ENCODE results near the gene CNTNAP2.

The CNTNAP2 gene

GRCh38 chr7:148037044-148037443 lies 1920.4 kb downstream of the CNTNAP2 start:
- Histone ChIP-seq H3K4me1 (ENCODE audit: control insufficient read depth, insufficient read depth, low read length) (no peaks in the 10 kb centered on the region), H3K4me3 (ENCODE audit: low read depth, low read length) (no peak overlapping the region), H3K27ac (ENCODE audit: extremely low read depth, low read depth, low read length) (no peak overlapping the region), H3K36me3 (ENCODE audit: control insufficient read depth in 2 of 2, insufficient read depth in 1 of 2, low read length in 2 of 2) (no peaks in the 10 kb centered on the region), H3K9me3 (ENCODE audit: control insufficient read depth, insufficient read depth, low read depth, low read length) (no peaks in the 10 kb centered on the region)
- TF ChIP-seq ZNF501 (tag by site-specific recombination; IDR thresholded peaks at IDR 0.05) (no peak), ZNF354C (tag by site-specific recombination; IDR thresholded peaks at IDR 0.05; ENCODE audit: borderline replicate concordance, low read depth) (no peak), ZNF18 (tag by site-specific recombination; IDR thresholded peaks at IDR 0.05) (no peak), ZNF423 (tag by site-specific recombination; IDR thresholded peaks at IDR 0.05) (no peak), ZNF518A (tag by site-specific recombination; conservative IDR thresholded peaks at IDR 0.05; ENCODE audit: low read depth) (no peak), ZNF629 (tag by site-specific recombination; IDR thresholded peaks at IDR 0.05) (no peak), OVOL3 (tag by site-specific recombination; IDR thresholded peaks at IDR 0.05) (no peak), HOXA7 (CRISPR knock-in tag; IDR thresholded peaks at IDR 0.05; ENCODE audit: borderline replicate concordance) (no peak), ZBTB26 (tag by site-specific recombination; optimal IDR thresholded peaks at IDR 0.05) (no peak), ZNF561 (tag by site-specific recombination; IDR thresholded peaks at IDR 0.05; ENCODE audit: borderline replicate concordance) (no peak), AEBP2 (tag by site-specific recombination; IDR thresholded peaks at IDR 0.05; ENCODE audit: borderline replicate concordance) (no peak), ATF2 (tag by site-specific recombination; IDR thresholded peaks at IDR 0.05; ENCODE audit: low read depth) (no peak), ZNF184 (tag by site-specific recombination; IDR thresholded peaks at IDR 0.05) (no peak)
- POLR2A ChIA-PET, result no interaction called here
- CTCF ChIA-PET, result no interaction called here

- Histone ChIP-seq H3K9me3 (ENCODE audit: control insufficient read depth, insufficient read depth, low read depth, low read length) (no peaks in the 10 kb centered on the region), H3K4me3 (ENCODE audit: low read depth, low read length) (no peak overlapping the region), H3K4me1 (ENCODE audit: control insufficient read depth, insufficient read depth, low read length) (no peaks in the 10 kb centered on the region), H3K27ac (ENCODE audit: extremely low read depth, low read depth, low read length) (no peak overlapping the region), H3K36me3 (ENCODE audit: control insufficient read depth in 2 of 2, insufficient read depth in 1 of 2, low read length in 2 of 2) (no peaks in the 10 kb centered on the region)
- ChIA-PET CTCF (interaction anchor here (0.7 kb wide), 1 partner anchor 200 kb away, joined by 3 read pairs; no protein-coding TSS in a partner anchor), POLR2A (no interaction called here)
- TF ChIP-seq OVOL3 (tag by site-specific recombination; IDR thresholded peaks at IDR 0.05), result no peak
- no peak for TF ChIP-seq PRDM4 (tag by site-specific recombination; IDR thresholded peaks at IDR 0.05)
Measured at GRCh38 chr7:148041156-148041555, 1924.6 kb downstream of the CNTNAP2 start.
